Measurements from ENCODE around the gene TSSC4. TPM values are rescaled to one million over a fixed set of nuclear protein-coding genes. Genes with fewer than 3 reads are reported as not detected.
"Not testable (repeated sequence)": the region's sequence is repeated elsewhere in the genome, so short reads cannot be mapped to it uniquely, and the experiment has no call there.

Gene TSSC4
- total RNA-seq, 1 donor from 2014 or later, result 48.9 TPM

GRCh38 chr11:2363577-2364370 is 36.8 kb upstream of the TSSC4 start:
- H3K27ac Mint-ChIP-seq, result no peak overlapping the region
- H3K4me1 Mint-ChIP-seq (ENCODE audit: low read depth), result no peaks in the 10 kb centered on the region
- H3K4me3 Mint-ChIP-seq (ENCODE audit: low read depth), result no peak overlapping the region
- H3K36me3 Mint-ChIP-seq (ENCODE audit: low read depth), result no peaks in the 10 kb centered on the region
- H3K27me3 Mint-ChIP-seq (ENCODE audit: low read depth), result no peaks in the 10 kb centered on the region
- intact Hi-C loops (cut with micrococcal nuclease), result no loop called here
- no peaks in the 10 kb centered on the region for H3K9me3 Mint-ChIP-seq
- DNase-seq (ENCODE audit: low spot score), result no peak

- H3K27me3 Mint-ChIP-seq (ENCODE audit: low read depth); H3K4me1 Mint-ChIP-seq (ENCODE audit: low read depth); DNase-seq (ENCODE audit: low spot score); H3K36me3 Mint-ChIP-seq (ENCODE audit: low read depth); H3K9me3 Mint-ChIP-seq; H3K4me3 Mint-ChIP-seq (ENCODE audit: low read depth); H3K27ac Mint-ChIP-seq; intact Hi-C loops (cut with micrococcal nuclease): not testable (repeated sequence)
These were observed 36.2 kb upstream of the TSSC4 start for GRCh38 chr11:2364386-2364785.

GRCh38 chr11:2365571-2366210 is 34.9 kb upstream of the TSSC4 start:
- no peak for DNase-seq (ENCODE audit: low spot score)
- Mint-ChIP-seq H3K27ac (no peak overlapping the region), H3K36me3 (ENCODE audit: low read depth) (no peaks in the 10 kb centered on the region), H3K9me3 (no peaks in the 10 kb centered on the region), H3K27me3 (ENCODE audit: low read depth) (no peaks in the 10 kb centered on the region), H3K4me1 (ENCODE audit: low read depth) (no peaks in the 10 kb centered on the region), H3K4me3 (ENCODE audit: low read depth) (no peak overlapping the region)
- intact Hi-C loops (cut with micrococcal nuclease), result no loop called here

GRCh38 chr11:2366276-2366675 is 34.3 kb upstream of the TSSC4 start:
- Mint-ChIP-seq H3K27me3 (ENCODE audit: low read depth) (no peaks in the 10 kb centered on the region), H3K4me3 (ENCODE audit: low read depth) (no peak overlapping the region), H3K27ac (no peak overlapping the region), H3K9me3 (no peaks in the 10 kb centered on the region), H3K36me3 (ENCODE audit: low read depth) (no peaks in the 10 kb centered on the region), H3K4me1 (ENCODE audit: low read depth) (no peaks in the 10 kb centered on the region)
- intact Hi-C loops (cut with micrococcal nuclease), result no loop called here
- no peak for DNase-seq (ENCODE audit: low spot score)

- no peak for DNase-seq (ENCODE audit: low spot score)
- H3K36me3 Mint-ChIP-seq (ENCODE audit: low read depth), result no peaks in the 10 kb centered on the region
- H3K9me3 Mint-ChIP-seq, result no peaks in the 10 kb centered on the region
- intact Hi-C loops (cut with micrococcal nuclease), result no loop called here
- no peak overlapping the region for H3K4me3 Mint-ChIP-seq (ENCODE audit: low read depth)
- no peaks in the 10 kb centered on the region for H3K27me3 Mint-ChIP-seq (ENCODE audit: low read depth)
- no peaks in the 10 kb centered on the region for H3K4me1 Mint-ChIP-seq (ENCODE audit: low read depth)
- no peak overlapping the region for H3K27ac Mint-ChIP-seq
These were observed 33.8 kb upstream of the TSSC4 start for GRCh38 chr11:2366733-2367132.

GRCh38 chr11:2367266-2368160 is 33.0 kb upstream of the TSSC4 start:
- H3K36me3 Mint-ChIP-seq (ENCODE audit: low read depth), result no peaks in the 10 kb centered on the region
- H3K4me1 Mint-ChIP-seq (ENCODE audit: low read depth), result no peaks in the 10 kb centered on the region
- H3K9me3 Mint-ChIP-seq, result no peaks in the 10 kb centered on the region
- DNase-seq (ENCODE audit: low spot score), result no peak
- H3K27ac Mint-ChIP-seq, result no peak overlapping the region
- no peak overlapping the region for H3K4me3 Mint-ChIP-seq (ENCODE audit: low read depth)
- intact Hi-C loops (cut with micrococcal nuclease), result no loop called here
- H3K27me3 Mint-ChIP-seq (ENCODE audit: low read depth), result peaks cover 3% of the 10 kb centered on the region

- H3K27me3 Mint-ChIP-seq (ENCODE audit: low read depth), result peaks cover 8% of the 10 kb centered on the region
These were observed 32.2 kb upstream of the TSSC4 start for GRCh38 chr11:2368178-2368850.

GRCh38 chr11:2368851-2369180 is 31.7 kb upstream of the TSSC4 start:
- Mint-ChIP-seq H3K27ac (no peak overlapping the region), H3K4me3 (ENCODE audit: low read depth) (no peak overlapping the region), H3K9me3 (no peaks in the 10 kb centered on the region), H3K36me3 (ENCODE audit: low read depth) (no peaks in the 10 kb centered on the region), H3K4me1 (ENCODE audit: low read depth) (no peaks in the 10 kb centered on the region), H3K27me3 (ENCODE audit: low read depth) (peaks cover 8% of the 10 kb centered on the region)
- intact Hi-C loops (cut with micrococcal nuclease), result no loop called here
- no peak for DNase-seq (ENCODE audit: low spot score)

More at GRCh38 chr11:2368178-2368850, 32.2 kb upstream of the TSSC4 start:
- no peak for DNase-seq (ENCODE audit: low spot score)
- H3K9me3 Mint-ChIP-seq, result no peaks in the 10 kb centered on the region
- intact Hi-C loops (cut with micrococcal nuclease), result no loop called here
- no peak overlapping the region for H3K4me3 Mint-ChIP-seq (ENCODE audit: low read depth)
- no peak overlapping the region for H3K27ac Mint-ChIP-seq
- H3K36me3 Mint-ChIP-seq (ENCODE audit: low read depth), result no peaks in the 10 kb centered on the region
- H3K4me1 Mint-ChIP-seq (ENCODE audit: low read depth), result no peaks in the 10 kb centered on the region

- no peak for DNase-seq (ENCODE audit: low spot score)
- no peak overlapping the region for H3K27ac Mint-ChIP-seq
These were observed 31.2 kb upstream of the TSSC4 start for GRCh38 chr11:2369320-2369719.

GRCh38 chr11:2369896-2370295 is 30.7 kb upstream of the TSSC4 start:
- H3K4me1 Mint-ChIP-seq (ENCODE audit: low read depth), result no peaks in the 10 kb centered on the region
- H3K27me3 Mint-ChIP-seq (ENCODE audit: low read depth), result peaks cover 8% of the 10 kb centered on the region
- no peak for DNase-seq (ENCODE audit: low spot score)
- intact Hi-C loops (cut with micrococcal nuclease), result loop anchor here (10.0 kb wide), 1 partner anchor 65 kb away; the partner anchor contains the start of genes C11orf21 and TSPAN32
- H3K27ac Mint-ChIP-seq, result no peak overlapping the region
- H3K36me3 Mint-ChIP-seq (ENCODE audit: low read depth), result no peaks in the 10 kb centered on the region
- no peaks in the 10 kb centered on the region for H3K9me3 Mint-ChIP-seq
- no peak overlapping the region for H3K4me3 Mint-ChIP-seq (ENCODE audit: low read depth)

More at GRCh38 chr11:2369320-2369719, 31.2 kb upstream of the TSSC4 start:
- intact Hi-C loops (cut with micrococcal nuclease), result no loop called here
- H3K27me3 Mint-ChIP-seq (ENCODE audit: low read depth), result peaks cover 8% of the 10 kb centered on the region
- no peaks in the 10 kb centered on the region for H3K9me3 Mint-ChIP-seq
- H3K36me3 Mint-ChIP-seq (ENCODE audit: low read depth), result no peaks in the 10 kb centered on the region
- no peaks in the 10 kb centered on the region for H3K4me1 Mint-ChIP-seq (ENCODE audit: low read depth)
- no peak overlapping the region for H3K4me3 Mint-ChIP-seq (ENCODE audit: low read depth)

- intact Hi-C loops (cut with micrococcal nuclease), result loop anchor here (10.0 kb wide), 1 partner anchor 70 kb away; the partner anchor contains the start of genes C11orf21 and TSPAN32
- Mint-ChIP-seq H3K27ac (no peak overlapping the region), H3K36me3 (ENCODE audit: low read depth) (peaks cover 3% of the 10 kb centered on the region), H3K4me3 (ENCODE audit: low read depth) (no peak overlapping the region), H3K9me3 (no peaks in the 10 kb centered on the region), H3K4me1 (ENCODE audit: low read depth) (peaks cover 5% of the 10 kb centered on the region), H3K27me3 (ENCODE audit: low read depth) (peaks cover 8% of the 10 kb centered on the region)
- no peak for DNase-seq (ENCODE audit: low spot score)
These were observed 25.9 kb upstream of the TSSC4 start for GRCh38 chr11:2374456-2375201.

Measured in activated T-helper 2 cell treated with anti-CD3 and anti-CD28 coated beads, Interferon-gamma antibody, Interleukin-2, Interleukin-4, amounts not matched to agents 10 μg/mL and 5 μg/mL and 100 μg/mL, durations not matched to agents 14 hours and 24 hours and 36 hours (primary cell).